ENCODE measurements around the gene KLRC4.

KLRC4 gene

DNA sequence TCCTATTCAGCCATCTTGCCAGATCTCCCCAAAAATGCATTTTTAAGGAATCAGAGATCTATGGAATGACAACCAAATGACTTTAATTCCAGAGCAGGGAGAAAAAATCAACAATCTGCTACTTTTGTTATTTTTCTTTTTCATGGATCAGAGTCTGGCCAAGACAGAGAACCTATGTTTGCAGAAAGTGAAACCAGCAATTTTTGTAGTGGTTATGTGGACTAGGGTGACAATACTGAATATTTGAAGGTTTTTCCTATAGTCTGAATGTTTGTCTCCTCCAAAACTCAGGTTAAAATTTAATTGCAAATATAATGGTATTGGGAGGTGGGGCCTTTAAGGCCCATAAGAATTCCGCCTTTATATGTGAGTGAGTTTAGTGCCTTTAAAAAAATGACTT is 50.6 kb downstream of the KLRC4 start:
- no peak overlapping the region for H3K4me3 ChIP-seq (ENCODE audit: control insufficient read depth, low read depth, low read length)
- TF ChIP-seq, protein P1, sequence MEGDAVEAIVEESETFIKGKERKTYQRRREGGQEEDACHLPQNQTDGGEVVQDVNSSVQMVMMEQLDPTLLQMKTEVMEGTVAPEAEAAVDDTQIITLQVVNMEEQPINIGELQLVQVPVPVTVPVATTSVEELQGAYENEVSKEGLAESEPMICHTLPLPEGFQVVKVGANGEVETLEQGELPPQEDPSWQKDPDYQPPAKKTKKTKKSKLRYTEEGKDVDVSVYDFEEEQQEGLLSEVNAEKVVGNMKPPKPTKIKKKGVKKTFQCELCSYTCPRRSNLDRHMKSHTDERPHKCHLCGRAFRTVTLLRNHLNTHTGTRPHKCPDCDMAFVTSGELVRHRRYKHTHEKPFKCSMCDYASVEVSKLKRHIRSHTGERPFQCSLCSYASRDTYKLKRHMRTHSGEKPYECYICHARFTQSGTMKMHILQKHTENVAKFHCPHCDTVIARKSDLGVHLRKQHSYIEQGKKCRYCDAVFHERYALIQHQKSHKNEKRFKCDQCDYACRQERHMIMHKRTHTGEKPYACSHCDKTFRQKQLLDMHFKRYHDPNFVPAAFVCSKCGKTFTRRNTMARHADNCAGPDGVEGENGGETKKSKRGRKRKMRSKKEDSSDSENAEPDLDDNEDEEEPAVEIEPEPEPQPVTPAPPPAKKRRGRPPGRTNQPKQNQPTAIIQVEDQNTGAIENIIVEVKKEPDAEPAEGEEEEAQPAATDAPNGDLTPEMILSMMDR (IDR thresholded peaks at IDR 0.05; ENCODE audit: control insufficient read depth, insufficient read depth, low read depth, low read length, missing control alignments), result no peak
- DNase-seq (ENCODE audit: low read depth), result no peak

DNA sequence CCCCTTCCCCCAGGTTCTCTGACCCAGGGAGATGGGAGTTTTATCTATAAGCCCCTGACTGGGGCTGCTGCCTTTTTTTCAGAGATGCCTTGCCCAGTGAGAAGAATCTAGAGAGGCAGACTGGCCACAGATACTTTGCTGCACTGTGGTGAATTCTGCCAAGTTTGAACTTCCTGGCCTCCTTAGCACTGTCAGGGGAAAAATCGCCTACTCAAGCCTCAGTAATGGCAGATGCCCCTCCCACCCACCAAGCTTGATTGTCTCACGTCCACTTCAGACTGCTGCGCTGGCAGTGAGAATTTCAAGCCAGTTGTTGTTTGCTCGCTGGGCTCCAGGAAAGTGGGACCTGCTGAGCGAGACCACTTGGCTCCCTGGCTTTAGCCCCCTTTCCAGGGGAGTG is 51.4 kb downstream of the KLRC4 start:
- DNase-seq (ENCODE audit: low read depth), result no peak
- H3K4me3 ChIP-seq (ENCODE audit: control insufficient read depth, low read depth, low read length), result no peak overlapping the region
- TF ChIP-seq, protein P1 (IDR thresholded peaks at IDR 0.05; ENCODE audit: control insufficient read depth, insufficient read depth, low read depth, low read length, missing control alignments), result no peak
